Testis (tissue), 2 donors: ENCODE data around the gene NXPH4.

Experiments
- CTCF ChIP-seq, 3 experiments: fragments of 450-650 bp in 2 of 3; fragments of 200-600 bp in 1 of 3; sonication (generic) in 1 of 3; IDR thresholded peaks; one replicate each; pipeline ENCODE4 v1.5.1; 2016 to 2019; ENCODE audit warnings: antibody characterized with exemption in 3 of 3, mild to moderate bottlenecking in 2 of 3, moderate library complexity in 1 of 3
- POLR2A ChIP-seq: fragments of 450-650 bp; IDR thresholded peaks from one replicate; pipeline ENCODE4 v1.6.1; 2017; ENCODE audit warnings: antibody characterized with exemption, mild to moderate bottlenecking, moderate library complexity

- TF ChIP-seq POLR2A: no peak
- no peak for TF ChIP-seq CTCF (IDR thresholded peaks at IDR 0.05)
These were observed 25.1 kb downstream of the NXPH4 start for GRCh38 chr12:57241402-57242310.
